ENCODE measurements around the gene RGS6.

RGS6 gene

GRCh38 chr14:72172049-72172448 is 239.8 kb downstream of the RGS6 start:
- DNase-seq: no peak

GRCh38 chr14:72172597-72172996 is 240.4 kb downstream of the RGS6 start:
- DNase-seq: no peak

- no peak for DNase-seq
Observed at GRCh38 chr14:72173038-72173720, 240.9 kb downstream of the RGS6 start.

- DNase-seq: no peak
Observed at GRCh38 chr14:72177251-72177650, 245.0 kb downstream of the RGS6 start.

GRCh38 chr14:72178517-72178916 is 246.3 kb downstream of the RGS6 start:
- no peak for DNase-seq

GRCh38 chr14:72182708-72183432 is 250.6 kb downstream of the RGS6 start:
- no peak for DNase-seq

- no peak for DNase-seq
Observed at GRCh38 chr14:72183631-72184030, 251.4 kb downstream of the RGS6 start.

- no peak for DNase-seq
Observed at GRCh38 chr14:72186523-72186922, 254.3 kb downstream of the RGS6 start.

GRCh38 chr14:72196237-72197015 is 264.2 kb downstream of the RGS6 start:
- no peak for DNase-seq

GRCh38 chr14:72201645-72202044 is 269.4 kb downstream of the RGS6 start:
- DNase-seq: peak; percentile 19 to 46

- DNase-seq: no peak
Observed at GRCh38 chr14:72213424-72213823, 281.2 kb downstream of the RGS6 start.

- no peak for DNase-seq
Observed at GRCh38 chr14:72215080-72215479, 282.9 kb downstream of the RGS6 start.

- no peak for DNase-seq
Observed at GRCh38 chr14:72217135-72217534, 284.9 kb downstream of the RGS6 start.

- DNase-seq: no peak
Observed at GRCh38 chr14:72222046-72222445, 289.8 kb downstream of the RGS6 start.

GRCh38 chr14:72236629-72237028 is 304.4 kb downstream of the RGS6 start:
- no peak for DNase-seq

- DNase-seq: no peak
Observed at GRCh38 chr14:72237722-72238666, 305.8 kb downstream of the RGS6 start.

GRCh38 chr14:72243309-72244293 is 311.4 kb downstream of the RGS6 start:
- DNase-seq: no peak

- DNase-seq: no peak
Observed at GRCh38 chr14:72247896-72248465, 315.8 kb downstream of the RGS6 start.

- DNase-seq: no peak
Observed at GRCh38 chr14:72253503-72253902, 321.3 kb downstream of the RGS6 start.

GRCh38 chr14:72254202-72254936 is 322.1 kb downstream of the RGS6 start:
- DNase-seq: no peak
